GM12891 (cell line): ENCODE results near the gene REX1BD.

Experiments
- POLR2A ChIP-seq: IDR thresholded peaks from 2 replicates; pipeline ENCODE4 v1.6.1; 2011; ENCODE audit warnings: low read depth, low read length, control low read depth
- POLR2AphosphoS5 ChIP-seq: IDR thresholded peaks from 2 replicates; pipeline ENCODE4 v1.6.1; 2011; ENCODE audit warnings: low read depth, low read length, control low read depth
- POU2F2 ChIP-seq: IDR thresholded peaks from 2 replicates; pipeline ENCODE4 v1.6.1; 2011; ENCODE audit warnings: low read depth, mild to moderate bottlenecking, control low read depth, low read length, moderate library complexity
- SPI1 ChIP-seq: IDR thresholded peaks from 2 replicates; pipeline ENCODE4 v1.6.1; 2011; ENCODE audit warnings: low read depth, low read length, control low read depth
- TAF1 ChIP-seq: IDR thresholded peaks from 2 replicates; pipeline ENCODE4 v1.6.1; 2011; ENCODE audit warnings: low read depth, low read length, control low read depth

DNA sequence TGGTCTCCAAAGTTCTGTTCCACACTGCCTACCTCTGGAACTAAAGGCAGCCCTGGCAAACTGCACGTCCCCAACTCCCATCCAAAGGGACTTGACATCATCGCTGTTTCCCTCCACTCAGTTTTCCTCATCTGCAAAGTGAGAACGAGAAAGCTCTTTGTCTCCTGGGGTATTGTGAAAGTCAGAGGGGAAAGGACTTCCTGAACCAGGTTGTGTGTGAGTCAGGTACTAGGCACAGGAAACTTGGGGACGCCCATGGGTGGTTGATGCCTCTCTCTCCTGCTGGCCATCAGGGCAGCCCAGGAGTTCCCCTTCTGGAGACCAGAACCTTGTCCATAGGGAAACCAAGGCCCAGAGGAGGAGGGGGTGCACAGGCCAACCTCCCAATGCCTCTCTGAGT is 13.3 kb downstream of the REX1BD start:
- TF ChIP-seq SPI1 (no peak), POLR2AphosphoS5 (no peak), POLR2A (no peak), TAF1 (no peak), POU2F2 (no peak)
